Immature natural killer cell (primary cell): ENCODE measurements around the gene DGKG. TPM values are rescaled to one million over a fixed set of nuclear protein-coding genes. Genes with fewer than 3 reads are reported as not detected.

Experiments used
- DNase-seq, 3 donors: peaks; one replicate each; pipeline ENCODE4 v3.0.0; 2022; ENCODE audit warnings: mixed read lengths in 1 of 3
- H3K27ac Mint-ChIP-seq, 6 donors: one replicate each; pipeline ENCODE4 v1.8.0; 2020; ENCODE audit warnings: mixed read lengths in 6 of 6, mild to moderate bottlenecking in 5 of 6, inconsistent platforms in 4 of 6, moderate library complexity in 3 of 6
- H3K27me3 Mint-ChIP-seq, 3 donors: one replicate each; pipeline ENCODE4 v1.8.0; 2020 to 2021; ENCODE audit warnings: low read depth in 3 of 3, mild to moderate bottlenecking in 3 of 3, mixed read lengths in 3 of 3, moderate library complexity in 3 of 3, inconsistent platforms in 1 of 3
- H3K36me3 Mint-ChIP-seq, 3 donors: one replicate each; pipeline ENCODE4 v1.8.0; 2020; ENCODE audit warnings: mixed read lengths in 3 of 3, inconsistent platforms in 2 of 3, mild to moderate bottlenecking in 2 of 3
- H3K4me1 Mint-ChIP-seq, 2 donors: one replicate each; pipeline ENCODE4 v1.8.0; 2020; ENCODE audit warnings: inconsistent platforms in 2 of 2, mild to moderate bottlenecking in 2 of 2, mixed read lengths in 2 of 2, moderate library complexity in 1 of 2
- H3K4me3 Mint-ChIP-seq, 5 donors: one replicate each; pipeline ENCODE4 v1.8.0; 2020; ENCODE audit warnings: mild to moderate bottlenecking in 5 of 5, mixed read lengths in 5 of 5, inconsistent platforms in 3 of 5, moderate library complexity in 3 of 5
- H3K9me3 Mint-ChIP-seq, 6 donors: one replicate each; pipeline ENCODE4 v1.8.0; 2020; ENCODE audit warnings: mild to moderate bottlenecking in 6 of 6, mixed read lengths in 6 of 6, inconsistent platforms in 4 of 6, moderate library complexity in 3 of 6
- polyA plus RNA-seq, 3 donors: library from polyadenylated mRNA; unstranded; fragments of 300-500 nt; fragmentation: Illumina TruSeq; gene quantifications; one replicate each; pipeline ENCODE4 v1.2.3, GENCODE V29; 2021

DGKG gene
- polyA plus RNA-seq, 3 donors from 2014 or later, result 0.07 to 0.86 TPM; not detected in 1

GRCh38 chr3:186360779-186361178 is 1.3 kb downstream of the DGKG start:
- Mint-ChIP-seq H3K27me3 (peaks cover 7 to 19% (median 10%) of the 10 kb centered on the region in 3 donors), H3K27ac (no peak overlapping the region), H3K4me3 (peak overlapping the region in 1 of 5 donors; percentile 30), H3K36me3 (no peaks in the 10 kb centered on the region), H3K4me1 (no peaks in the 10 kb centered on the region), H3K9me3 (peaks cover 0 to 2% (median 0%) of the 10 kb centered on the region in 6 donors)
- DNase-seq, result no peak

GRCh38 chr3:186359078-186359477 is 3.0 kb downstream of the DGKG start:
- H3K27me3 Mint-ChIP-seq, result peaks cover 8 to 19% (median 8%) of the 10 kb centered on the region in 3 donors
- H3K27ac Mint-ChIP-seq, result no peak overlapping the region
- H3K4me1 Mint-ChIP-seq, result no peaks in the 10 kb centered on the region
- H3K36me3 Mint-ChIP-seq, result no peaks in the 10 kb centered on the region
- DNase-seq, result no peak
- H3K9me3 Mint-ChIP-seq, result peaks cover 0 to 2% (median 0%) of the 10 kb centered on the region in 6 donors
- no peak overlapping the region for H3K4me3 Mint-ChIP-seq

- Mint-ChIP-seq H3K27me3 (peaks cover 5 to 16% (median 12%) of the 10 kb centered on the region in 3 donors), H3K36me3 (no peaks in the 10 kb centered on the region)
Observed at GRCh38 chr3:186356152-186356551, 5.9 kb downstream of the DGKG start.

GRCh38 chr3:186354100-186354499 is 7.9 kb downstream of the DGKG start:
- Mint-ChIP-seq H3K4me1 (no peaks in the 10 kb centered on the region), H3K4me3 (no peak overlapping the region), H3K27me3 (peaks cover 3 to 12% (median 8%) of the 10 kb centered on the region in 3 donors), H3K36me3 (no peaks in the 10 kb centered on the region), H3K9me3 (peaks cover 0 to 2% (median 0%) of the 10 kb centered on the region in 6 donors), H3K27ac (no peak overlapping the region)
- DNase-seq, result no peak

More at GRCh38 chr3:186356152-186356551, 5.9 kb downstream of the DGKG start:
- no peak overlapping the region for H3K4me3 Mint-ChIP-seq
- no peak for DNase-seq
- H3K9me3 Mint-ChIP-seq, result peaks cover 0 to 2% (median 0%) of the 10 kb centered on the region in 6 donors
- no peak overlapping the region for H3K27ac Mint-ChIP-seq
- H3K4me1 Mint-ChIP-seq, result no peaks in the 10 kb centered on the region

- no peak overlapping the region for H3K27ac Mint-ChIP-seq
- H3K27me3 Mint-ChIP-seq, result peaks cover 3 to 12% (median 8%) of the 10 kb centered on the region in 3 donors
- no peak for DNase-seq
- no peaks in the 10 kb centered on the region for H3K36me3 Mint-ChIP-seq
- H3K4me1 Mint-ChIP-seq, result no peaks in the 10 kb centered on the region
- H3K9me3 Mint-ChIP-seq, result peaks cover 0 to 2% (median 0%) of the 10 kb centered on the region in 6 donors
- no peak overlapping the region for H3K4me3 Mint-ChIP-seq
Observed at GRCh38 chr3:186352369-186352768, 9.7 kb downstream of the DGKG start.

- no peak overlapping the region for H3K27ac Mint-ChIP-seq
- DNase-seq, result no peak
- no peaks in the 10 kb centered on the region for H3K36me3 Mint-ChIP-seq
- no peak overlapping the region for H3K4me3 Mint-ChIP-seq
- peaks cover 2 to 9% (median 4%) of the 10 kb centered on the region in 3 donors for H3K27me3 Mint-ChIP-seq
- no peaks in the 10 kb centered on the region for H3K4me1 Mint-ChIP-seq
- peaks cover 0 to 5% (median under 1%) of the 10 kb centered on the region in 6 donors for H3K9me3 Mint-ChIP-seq
Observed at GRCh38 chr3:186342197-186342596, 19.8 kb downstream of the DGKG start.

GRCh38 chr3:186340204-186340603 is 21.8 kb downstream of the DGKG start:
- Mint-ChIP-seq H3K27me3 (peaks cover 2 to 9% (median 2%) of the 10 kb centered on the region in 3 donors), H3K9me3 (peaks cover 0 to 5% (median under 1%) of the 10 kb centered on the region in 6 donors), H3K4me1 (no peaks in the 10 kb centered on the region), H3K4me3 (no peak overlapping the region), H3K27ac (no peak overlapping the region), H3K36me3 (no peaks in the 10 kb centered on the region)
- no peak for DNase-seq

GRCh38 chr3:186339180-186339918 is 22.7 kb downstream of the DGKG start:
- no peak overlapping the region for H3K4me3 Mint-ChIP-seq
- DNase-seq, result no peak
- H3K27ac Mint-ChIP-seq, result no peak overlapping the region

GRCh38 chr3:186333256-186333655 is 28.8 kb downstream of the DGKG start:
- Mint-ChIP-seq H3K4me1 (no peaks in the 10 kb centered on the region), H3K27me3 (peaks cover 1 to 4% (median 3%) of the 10 kb centered on the region in 3 donors), H3K4me3 (no peak overlapping the region), H3K9me3 (no peaks in the 10 kb centered on the region), H3K27ac (no peak overlapping the region), H3K36me3 (no peaks in the 10 kb centered on the region)
- no peak for DNase-seq

More at GRCh38 chr3:186339180-186339918, 22.7 kb downstream of the DGKG start:
- H3K27me3 Mint-ChIP-seq, result peaks cover 2 to 9% (median 2%) of the 10 kb centered on the region in 3 donors
- H3K9me3 Mint-ChIP-seq, result peaks cover 0 to 5% (median under 1%) of the 10 kb centered on the region in 6 donors
- H3K4me1 Mint-ChIP-seq, result no peaks in the 10 kb centered on the region
- no peaks in the 10 kb centered on the region for H3K36me3 Mint-ChIP-seq

GRCh38 chr3:186330772-186331460 is 31.1 kb downstream of the DGKG start:
- Mint-ChIP-seq H3K4me1 (no peaks in the 10 kb centered on the region), H3K9me3 (no peaks in the 10 kb centered on the region), H3K4me3 (no peak overlapping the region), H3K27me3 (peaks cover 2 to 5% (median 4%) of the 10 kb centered on the region in 3 donors), H3K36me3 (no peaks in the 10 kb centered on the region), H3K27ac (no peak overlapping the region)
- DNase-seq, result no peak

- DNase-seq, result no peak
- Mint-ChIP-seq H3K4me3 (no peak overlapping the region), H3K27me3 (peaks cover 2 to 5% (median 4%) of the 10 kb centered on the region in 3 donors), H3K9me3 (no peaks in the 10 kb centered on the region), H3K36me3 (no peaks in the 10 kb centered on the region), H3K27ac (no peak overlapping the region), H3K4me1 (no peaks in the 10 kb centered on the region)
Observed at GRCh38 chr3:186329589-186329988, 32.4 kb downstream of the DGKG start.

- H3K4me3 Mint-ChIP-seq, result no peak overlapping the region
Observed at GRCh38 chr3:186327912-186328487, 34.0 kb downstream of the DGKG start.

GRCh38 chr3:186322761-186323160 is 39.3 kb downstream of the DGKG start:
- DNase-seq, result no peak
- H3K9me3 Mint-ChIP-seq, result no peaks in the 10 kb centered on the region
- no peaks in the 10 kb centered on the region for H3K4me1 Mint-ChIP-seq
- no peak overlapping the region for H3K27ac Mint-ChIP-seq
- peaks cover 2 to 6% (median 4%) of the 10 kb centered on the region in 3 donors for H3K27me3 Mint-ChIP-seq
- H3K36me3 Mint-ChIP-seq, result no peaks in the 10 kb centered on the region
- H3K4me3 Mint-ChIP-seq, result no peak overlapping the region

More at GRCh38 chr3:186327912-186328487, 34.0 kb downstream of the DGKG start:
- no peak for DNase-seq
- Mint-ChIP-seq H3K9me3 (no peaks in the 10 kb centered on the region), H3K4me1 (no peaks in the 10 kb centered on the region), H3K27me3 (peaks cover under 1 to 5% (median 2%) of the 10 kb centered on the region in 3 donors), H3K27ac (no peak overlapping the region), H3K36me3 (no peaks in the 10 kb centered on the region)

GRCh38 chr3:186321746-186322145 is 40.3 kb downstream of the DGKG start:
- H3K9me3 Mint-ChIP-seq, result no peaks in the 10 kb centered on the region
- no peak overlapping the region for H3K4me3 Mint-ChIP-seq
- H3K4me1 Mint-ChIP-seq, result no peaks in the 10 kb centered on the region
- peaks cover 2 to 6% (median 4%) of the 10 kb centered on the region in 3 donors for H3K27me3 Mint-ChIP-seq
- no peak overlapping the region for H3K27ac Mint-ChIP-seq
- no peaks in the 10 kb centered on the region for H3K36me3 Mint-ChIP-seq
- no peak for DNase-seq
